Activated naive CD4-positive, alpha-beta T cell treated with anti-CD3 and anti-CD28 coated beads, Interleukin-2, amount 50 U/mL, for 72 hours (primary cell): ENCODE results near the gene SLC9A5. TPM values are rescaled to one million over a fixed set of nuclear protein-coding genes. Genes with fewer than 3 reads are reported as not detected.

Experiments
- ATAC-seq, 2 donors: fragments of 150-1000 bp; cut with Tn5 transposase; 2 replicates each; pipeline ENCODE4 v1.10.0; 2021; ENCODE audit warnings: mild to moderate bottlenecking in 2 of 2, moderate library complexity in 2 of 2
- DNase-seq, 2 donors: peaks; one replicate each; pipeline ENCODE4 v3.0.0; 2021 to 2022; ENCODE audit warnings: low spot score in 2 of 2
- H3K27ac Mint-ChIP-seq, 2 donors: one replicate each; pipeline ENCODE4 v1.8.0; 2022; ENCODE audit warnings: mild to moderate bottlenecking in 2 of 2, mixed read lengths in 2 of 2
- H3K36me3 Mint-ChIP-seq, 2 donors: one replicate each; pipeline ENCODE4 v1.8.0; 2022; ENCODE audit warnings: mixed read lengths in 2 of 2
- H3K9me3 Mint-ChIP-seq, 2 donors: one replicate each; pipeline ENCODE4 v1.8.0; 2022; ENCODE audit warnings: mixed read lengths in 2 of 2
- total RNA-seq, 2 donors: library from RNA; stranded (reverse); gene quantifications; one replicate each; pipeline ENCODE4 v1.2.3, GENCODE V29; 2022

SLC9A5 gene
- total RNA-seq, 2 donors from 2014 or later: 8.3 to 13.6 TPM

DNA sequence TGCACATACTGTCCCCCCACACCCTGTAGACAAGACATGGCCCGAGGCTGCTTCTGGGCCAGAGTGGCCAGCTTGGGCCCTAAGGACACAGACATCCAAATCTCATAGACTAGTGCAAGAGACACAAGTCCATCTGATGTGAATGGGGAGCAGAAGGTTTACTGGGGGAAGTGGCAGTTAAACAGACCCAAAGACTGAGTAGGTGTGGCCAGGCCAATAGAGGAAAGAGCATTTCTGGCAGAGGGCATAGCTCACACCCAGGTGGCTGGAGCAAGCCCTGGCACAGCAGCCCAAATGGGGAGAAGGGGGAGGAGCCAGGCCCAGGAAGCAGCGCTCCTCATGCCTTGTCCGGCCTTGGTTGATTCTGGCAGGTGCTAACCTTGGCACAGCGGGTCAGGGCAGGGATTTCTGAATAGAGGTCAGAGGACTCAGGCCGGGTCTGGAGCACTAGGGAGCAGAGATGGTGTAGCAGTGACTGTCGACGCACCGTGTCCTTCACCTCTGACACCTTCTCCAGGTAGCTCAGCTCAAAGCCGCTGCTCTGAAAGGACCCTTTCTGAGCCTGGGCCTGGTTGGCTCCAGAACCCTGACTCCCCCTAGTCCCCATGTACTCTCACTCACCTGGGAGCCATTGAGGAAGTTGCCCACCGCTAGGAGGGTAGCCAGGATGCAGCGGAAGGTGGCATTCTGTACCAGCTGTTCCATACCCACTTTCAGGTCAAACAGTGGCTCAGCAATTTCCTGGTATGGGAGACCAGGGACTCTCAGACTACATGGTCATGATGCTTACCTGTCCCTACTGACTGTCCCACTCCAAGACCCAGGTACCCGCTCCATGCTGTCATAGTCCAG is 17.7 kb upstream of the SLC9A5 start:
- Mint-ChIP-seq H3K27ac (peak overlapping the region; percentile 57 to 81), H3K9me3 (no peaks in the 10 kb centered on the region), H3K36me3 (peaks cover 17 to 40% of the 10 kb centered on the region in 2 donors)
- no peak for ATAC-seq
- DNase-seq: no peak

DNA sequence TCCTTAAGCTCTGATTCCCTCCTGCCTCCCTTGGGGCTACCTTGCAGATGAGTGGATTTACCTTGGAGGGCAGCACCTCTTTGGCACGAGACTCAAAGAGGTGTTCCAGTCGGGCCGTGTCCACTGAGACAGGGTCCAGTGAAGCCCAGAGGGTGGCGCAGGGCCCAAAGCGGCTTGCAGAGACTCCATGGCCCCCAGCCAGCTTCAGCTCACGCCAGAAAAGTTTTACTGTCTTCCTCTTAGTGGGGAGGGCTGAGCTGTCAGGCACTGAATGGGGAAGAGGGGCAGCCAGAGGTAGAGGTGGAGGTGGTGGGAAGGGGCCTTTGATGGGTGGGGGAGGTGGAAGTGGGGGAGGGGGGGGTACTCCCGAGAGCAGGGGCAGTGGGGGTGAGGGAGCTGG is 15.2 kb upstream of the SLC9A5 start:
- no peak for DNase-seq
- no peak overlapping the region for H3K27ac Mint-ChIP-seq
- ATAC-seq: no peak
- H3K9me3 Mint-ChIP-seq: no peaks in the 10 kb centered on the region
- H3K36me3 Mint-ChIP-seq: peaks cover 19 to 40% of the 10 kb centered on the region in 2 donors

DNA sequence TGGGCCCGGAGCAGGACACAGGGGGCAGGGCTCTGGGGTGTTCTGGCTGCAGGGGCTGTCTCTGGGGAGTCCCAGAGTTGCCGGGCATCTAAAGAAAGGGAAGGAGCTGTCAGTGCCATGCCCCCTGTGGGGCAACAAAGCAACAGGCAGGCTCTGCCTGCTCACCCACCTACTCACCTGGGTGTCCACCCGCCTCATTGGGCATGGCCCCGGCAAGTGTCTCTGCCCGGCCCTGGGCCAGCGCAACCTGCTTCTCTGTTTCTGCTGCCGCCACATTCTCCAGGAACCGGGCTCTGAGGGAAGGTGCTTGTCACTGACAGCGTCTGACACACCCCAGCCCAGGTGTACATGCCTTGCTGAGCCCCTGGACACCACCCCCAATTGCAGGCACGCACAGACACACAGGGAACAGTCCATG is 14.6 kb upstream of the SLC9A5 start:
- DNase-seq (no peak), ATAC-seq (no peak)
- Mint-ChIP-seq H3K36me3 (peaks cover 19 to 35% of the 10 kb centered on the region in 2 donors), H3K27ac (peak overlapping the region in 1 of 2 donors; percentile 60), H3K9me3 (no peaks in the 10 kb centered on the region)

DNA sequence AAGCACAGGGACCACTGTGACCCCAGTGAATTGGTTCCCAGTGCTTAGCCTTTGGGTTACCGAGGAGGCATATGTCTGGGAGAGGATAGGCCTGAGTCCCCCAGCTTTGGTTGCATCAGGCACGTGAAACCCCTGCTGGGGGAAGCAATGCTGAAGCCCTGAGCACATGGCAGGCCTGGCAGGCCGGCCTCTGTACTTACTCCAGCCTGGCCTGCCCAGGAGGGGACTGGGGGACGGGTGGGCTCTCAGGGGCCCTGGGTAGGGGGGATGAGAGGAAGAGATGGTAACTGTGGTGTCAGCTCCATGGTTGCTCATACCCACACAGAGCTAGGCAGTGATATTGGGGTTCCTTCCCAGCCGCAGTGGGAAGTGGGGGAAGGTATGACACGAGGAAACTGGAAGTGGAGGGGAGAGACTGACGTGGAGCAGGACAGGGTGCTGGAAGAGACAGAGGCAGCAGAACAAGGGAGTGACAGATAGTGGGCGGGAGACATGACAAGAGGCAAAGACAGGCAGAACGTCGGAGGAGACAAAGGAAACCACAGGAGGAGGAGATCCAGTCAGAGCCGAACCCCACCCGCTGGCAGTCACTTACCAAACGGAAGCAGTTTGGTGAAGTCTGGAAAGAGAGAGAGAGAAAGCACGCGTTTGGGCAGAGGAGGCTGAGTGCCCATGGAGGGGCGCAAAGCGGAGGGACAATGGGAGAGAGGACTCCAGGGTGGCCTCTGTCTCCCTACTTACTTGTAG is 12.8 kb upstream of the SLC9A5 start:
- ATAC-seq (peak in 1 of 2 donors; percentile 15), DNase-seq (no peak)
- peak overlapping the region; percentile 24 to 77 for H3K27ac Mint-ChIP-seq
- no peaks in the 10 kb centered on the region for H3K9me3 Mint-ChIP-seq
- peaks cover 19 to 29% of the 10 kb centered on the region in 2 donors for H3K36me3 Mint-ChIP-seq

DNA sequence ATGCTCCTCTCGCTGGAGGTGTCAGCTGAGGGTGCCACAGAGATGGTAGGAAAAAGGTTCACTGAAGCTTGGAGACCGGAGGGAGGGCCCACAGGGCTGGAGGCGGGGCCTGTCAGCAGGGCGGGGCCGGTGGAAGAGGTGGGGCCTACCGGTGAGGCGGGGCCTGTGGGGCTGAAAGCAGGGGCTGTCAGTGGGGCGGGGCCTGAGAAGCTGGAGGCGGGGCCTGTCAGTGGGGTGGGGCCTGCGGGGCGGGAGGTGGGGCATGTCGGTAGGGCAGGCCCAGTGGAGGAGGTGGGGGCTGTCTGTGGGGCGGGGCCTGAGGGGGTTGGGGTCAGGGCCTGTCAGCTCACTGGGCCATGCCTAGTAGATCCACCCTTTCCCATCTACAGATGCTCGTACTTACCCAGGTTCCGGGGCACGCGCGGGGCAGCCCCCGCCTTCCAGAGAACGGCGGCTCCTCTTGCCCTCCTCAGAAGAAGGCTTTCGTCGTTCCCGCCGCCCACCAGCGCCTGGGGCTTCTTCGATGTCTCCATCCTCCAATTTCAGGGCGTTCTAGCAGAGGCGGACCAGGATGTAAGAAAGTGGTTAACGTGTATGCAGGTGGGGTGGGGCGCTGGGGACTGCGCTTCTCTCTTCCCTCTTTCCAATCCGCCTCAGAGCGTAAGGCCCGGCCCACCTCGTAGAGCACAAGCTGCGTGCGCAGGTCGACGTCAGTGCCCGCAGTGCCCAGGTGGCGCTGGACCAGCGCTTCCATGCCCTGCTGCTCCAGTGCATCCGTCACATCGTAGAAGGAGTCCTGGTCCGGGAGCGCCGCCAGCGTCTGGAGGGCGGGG is 12.0 kb upstream of the SLC9A5 start:
- Mint-ChIP-seq H3K36me3 (peaks cover 19 to 29% of the 10 kb centered on the region in 2 donors), H3K9me3 (no peaks in the 10 kb centered on the region), H3K27ac (peak overlapping the region; percentile 24 to 77)
- ATAC-seq (peak; percentile 58 to 92), DNase-seq (peak in 1 of 2 donors; percentile 94)

DNA sequence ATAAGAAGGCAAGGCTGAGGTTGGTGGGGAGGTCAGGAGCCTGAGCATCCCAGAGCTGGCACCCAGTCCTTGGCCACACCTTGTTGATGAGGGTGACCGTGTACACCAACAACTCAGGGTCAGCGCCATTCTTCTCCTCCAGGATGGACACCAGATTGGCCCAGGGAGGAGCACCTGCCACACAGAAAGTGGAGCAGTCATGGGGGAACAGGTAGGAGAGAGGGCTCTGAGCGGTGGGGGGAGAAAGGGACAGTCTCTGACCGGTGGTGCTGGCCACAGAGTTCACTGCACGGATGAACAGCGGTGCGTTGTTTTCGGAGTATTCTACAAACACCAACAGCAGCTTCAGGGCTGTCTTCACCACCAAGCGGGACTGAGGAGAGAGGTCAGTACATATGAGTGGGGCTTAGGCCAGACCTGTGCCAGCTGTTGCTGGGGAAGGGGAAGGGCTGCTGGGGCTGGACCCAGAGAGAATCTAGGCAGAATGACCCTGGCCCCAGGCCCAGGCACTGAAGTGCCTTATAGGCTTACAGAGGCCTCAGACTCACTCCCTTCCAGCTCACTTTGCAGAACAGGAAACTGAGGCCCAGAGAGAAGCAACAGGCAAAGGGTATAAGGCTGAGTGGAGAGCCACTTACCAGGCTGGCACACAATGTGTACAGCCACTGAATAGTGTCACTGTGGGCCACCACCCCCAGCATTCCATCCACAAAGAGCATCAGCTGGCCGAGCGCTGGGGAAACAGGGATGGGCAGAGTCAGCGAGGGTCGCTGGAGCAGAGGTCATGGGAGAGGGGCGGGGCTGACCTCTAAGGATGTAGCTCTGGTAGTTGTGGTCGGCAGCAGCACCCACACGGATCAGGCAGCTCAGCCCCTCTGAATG is 11.1 kb upstream of the SLC9A5 start:
- Mint-ChIP-seq H3K27ac (peak overlapping the region in 1 of 2 donors; percentile 77), H3K36me3 (peaks cover 19 to 29% of the 10 kb centered on the region in 2 donors), H3K9me3 (no peaks in the 10 kb centered on the region)
- DNase-seq (no peak), ATAC-seq (no peak)

DNA sequence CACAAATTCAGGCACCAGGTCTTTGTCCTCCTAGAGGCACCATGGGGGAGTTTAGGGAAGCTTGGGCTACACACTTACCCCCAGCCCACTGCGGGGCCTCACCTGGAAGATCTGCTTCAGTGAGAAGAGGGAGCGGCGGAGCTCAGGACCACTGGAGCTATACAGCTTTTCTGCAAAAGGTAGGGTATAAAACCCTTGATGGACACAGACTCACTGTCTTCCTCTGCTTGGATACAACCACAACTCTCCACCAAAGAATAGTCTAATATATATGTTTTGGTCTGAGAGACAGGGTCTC is 10.6 kb upstream of the SLC9A5 start:
- H3K36me3 Mint-ChIP-seq: peaks cover 19 to 28% of the 10 kb centered on the region in 2 donors
- ATAC-seq: no peak
- no peak for DNase-seq
- H3K9me3 Mint-ChIP-seq: no peaks in the 10 kb centered on the region
- no peak overlapping the region for H3K27ac Mint-ChIP-seq

DNA sequence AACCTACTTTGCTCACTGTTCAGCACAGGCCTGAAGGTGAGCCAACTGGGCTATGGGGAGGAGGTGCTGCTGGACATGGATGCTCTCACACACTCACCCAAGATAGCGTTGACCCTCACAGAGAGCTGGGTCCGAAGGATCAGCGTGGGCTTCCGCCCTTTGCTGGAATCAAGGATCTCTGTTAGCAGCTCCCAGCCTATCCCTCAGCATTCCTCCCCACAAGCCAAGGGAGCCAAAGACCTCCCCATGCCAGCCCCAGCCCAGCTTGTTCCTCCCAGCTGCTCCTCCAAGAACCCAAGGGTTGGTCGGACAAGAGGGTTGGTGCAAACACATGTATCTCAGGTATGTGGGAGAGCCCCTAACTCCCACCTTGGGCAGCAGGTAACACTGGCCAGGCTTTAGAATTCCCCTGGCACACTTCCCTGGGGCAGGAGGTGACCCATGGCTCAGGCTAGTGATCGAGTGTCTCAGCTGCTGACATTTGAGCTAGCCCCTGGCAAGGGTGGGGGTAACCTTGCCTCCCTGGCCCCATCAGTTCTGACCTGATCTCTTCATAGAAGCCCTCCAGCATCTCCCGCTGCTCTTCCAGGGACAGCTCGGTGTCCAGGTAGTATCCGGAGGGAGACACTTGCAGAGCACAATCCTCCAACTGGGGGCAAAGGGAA is 9.8 kb upstream of the SLC9A5 start:
- no peak for DNase-seq
- ATAC-seq: no peak
- Mint-ChIP-seq H3K27ac (no peak overlapping the region), H3K9me3 (no peaks in the 10 kb centered on the region), H3K36me3 (peaks cover 19 to 23% of the 10 kb centered on the region in 2 donors)

DNA sequence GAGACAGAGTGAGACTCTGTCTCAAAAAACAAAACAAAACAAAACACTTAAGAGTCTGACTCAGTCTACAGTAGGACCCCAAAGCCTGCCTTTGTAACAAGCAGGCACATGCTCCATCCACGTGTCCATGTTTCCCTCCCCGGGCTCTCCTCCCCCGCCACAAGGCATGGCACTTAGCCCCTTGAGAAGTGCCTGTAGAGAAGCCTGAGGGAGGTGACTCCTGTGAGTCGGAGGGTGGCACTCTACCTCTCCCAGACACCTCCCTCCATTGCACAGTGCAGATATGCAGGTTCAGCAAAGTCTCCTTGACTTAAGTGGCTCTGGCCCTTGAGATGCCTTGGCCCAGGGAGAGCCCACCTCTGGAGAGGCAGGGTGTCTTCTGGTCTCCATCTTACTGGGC is 8.3 kb upstream of the SLC9A5 start:
- DNase-seq: no peak
- ATAC-seq: no peak
- Mint-ChIP-seq H3K27ac (peak overlapping the region in 1 of 2 donors; percentile 60), H3K36me3 (peaks cover 19 to 23% of the 10 kb centered on the region in 2 donors), H3K9me3 (no peaks in the 10 kb centered on the region)

DNA sequence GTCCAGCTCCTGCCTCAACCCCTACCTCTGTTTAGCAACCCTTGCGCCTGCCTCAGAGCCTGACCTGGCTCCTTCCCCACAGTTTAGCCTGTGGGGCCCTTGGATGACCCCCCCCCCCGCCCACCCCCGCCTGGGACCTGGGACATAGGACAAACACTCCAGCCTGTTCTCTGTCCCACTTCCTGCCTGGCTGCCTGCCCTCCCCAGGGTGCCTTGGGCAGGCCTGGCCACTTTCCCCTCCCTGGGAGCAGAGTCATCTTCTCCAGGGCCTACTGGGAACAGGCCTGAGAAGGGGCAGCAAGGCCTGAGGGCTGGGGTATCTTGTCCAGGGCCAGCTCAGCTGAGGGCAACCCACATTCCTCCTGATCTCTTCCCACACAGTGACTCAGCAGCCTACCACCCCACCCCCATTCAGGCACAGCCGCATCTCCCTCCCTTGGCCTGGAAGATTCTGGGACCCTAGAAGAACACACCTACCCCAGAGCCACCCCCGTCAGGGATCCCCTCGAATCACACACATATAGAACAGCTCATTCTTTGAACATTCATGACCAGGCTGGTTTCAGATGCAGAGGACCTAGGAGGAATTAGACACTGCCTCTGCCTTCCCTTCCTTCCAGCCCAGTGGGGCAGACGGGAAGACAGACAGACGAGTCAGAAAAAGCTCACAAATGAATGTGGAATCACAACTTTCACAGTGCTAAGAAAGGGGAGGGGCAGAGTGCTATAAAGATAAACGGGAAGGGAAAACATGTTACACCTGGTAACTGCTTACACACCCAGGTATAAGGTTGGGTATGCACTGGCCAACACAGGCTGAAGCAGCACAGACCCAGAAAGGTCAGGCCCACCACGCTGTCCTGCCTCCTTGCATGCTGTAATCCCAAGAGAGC is 7.5 kb upstream of the SLC9A5 start:
- Mint-ChIP-seq H3K9me3 (no peaks in the 10 kb centered on the region), H3K36me3 (peaks cover 15 to 18% of the 10 kb centered on the region in 2 donors), H3K27ac (peak overlapping the region; percentile 47 to 85)
- DNase-seq (no peak), ATAC-seq (no peak)

DNA sequence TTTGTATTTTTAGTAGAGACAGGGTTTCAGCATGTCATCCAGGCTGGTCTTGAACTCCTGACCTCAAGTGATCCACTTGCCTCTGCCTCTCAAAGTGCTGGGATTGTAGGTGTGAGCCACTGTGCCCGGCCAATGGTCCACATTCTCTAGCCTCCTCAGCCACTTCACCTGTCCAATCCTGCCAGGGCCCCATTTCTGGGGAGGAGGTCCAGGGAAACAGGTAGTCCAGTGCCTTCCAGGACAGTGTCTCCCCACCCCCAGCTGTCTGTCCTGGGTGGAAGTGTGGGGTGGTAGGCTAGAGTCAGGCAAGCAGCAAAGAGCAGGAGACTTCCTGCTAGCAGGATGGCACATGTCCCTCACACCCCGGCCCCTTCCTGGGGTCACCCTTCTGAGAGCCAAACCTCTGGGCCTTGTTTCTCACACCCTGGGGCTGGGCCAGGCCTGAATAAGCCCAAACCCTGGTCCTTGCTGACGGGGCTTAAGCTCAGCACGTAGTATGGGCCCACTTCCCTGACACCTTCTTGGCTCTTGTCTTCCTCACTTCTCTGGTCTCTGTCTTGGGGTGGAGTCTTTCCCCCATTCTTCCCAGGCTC is 6.5 kb upstream of the SLC9A5 start:
- H3K27ac Mint-ChIP-seq: peak overlapping the region in 1 of 2 donors; percentile 93
- no peaks in the 10 kb centered on the region for H3K9me3 Mint-ChIP-seq
- no peak for ATAC-seq
- no peak for DNase-seq
- peaks cover 8% of the 10 kb centered on the region in 2 donors for H3K36me3 Mint-ChIP-seq

DNA sequence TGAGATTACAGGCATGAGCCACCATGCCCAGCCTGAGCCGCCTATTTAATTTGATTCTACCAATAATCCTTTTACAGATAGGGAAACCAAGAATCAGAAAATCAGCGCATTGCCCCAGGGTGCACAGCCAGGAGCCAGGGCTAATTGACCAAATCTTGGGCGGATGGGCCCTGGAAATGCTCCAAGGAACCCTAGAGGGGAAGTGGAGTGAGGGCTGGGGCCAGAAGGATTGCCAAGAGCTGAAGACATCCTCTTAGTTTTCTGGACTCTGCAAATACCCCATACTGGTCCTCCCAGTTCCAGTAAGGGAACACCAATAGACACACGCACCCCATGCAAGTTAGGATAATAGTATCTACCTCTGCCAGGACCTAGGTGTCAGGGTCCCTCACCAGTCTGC is 5.3 kb upstream of the SLC9A5 start:
- ATAC-seq: no peak
- Mint-ChIP-seq H3K36me3 (peaks cover 5 to 7% of the 10 kb centered on the region in 2 donors), H3K9me3 (no peaks in the 10 kb centered on the region), H3K27ac (peak overlapping the region in 1 of 2 donors; percentile 80)
- no peak for DNase-seq

DNA sequence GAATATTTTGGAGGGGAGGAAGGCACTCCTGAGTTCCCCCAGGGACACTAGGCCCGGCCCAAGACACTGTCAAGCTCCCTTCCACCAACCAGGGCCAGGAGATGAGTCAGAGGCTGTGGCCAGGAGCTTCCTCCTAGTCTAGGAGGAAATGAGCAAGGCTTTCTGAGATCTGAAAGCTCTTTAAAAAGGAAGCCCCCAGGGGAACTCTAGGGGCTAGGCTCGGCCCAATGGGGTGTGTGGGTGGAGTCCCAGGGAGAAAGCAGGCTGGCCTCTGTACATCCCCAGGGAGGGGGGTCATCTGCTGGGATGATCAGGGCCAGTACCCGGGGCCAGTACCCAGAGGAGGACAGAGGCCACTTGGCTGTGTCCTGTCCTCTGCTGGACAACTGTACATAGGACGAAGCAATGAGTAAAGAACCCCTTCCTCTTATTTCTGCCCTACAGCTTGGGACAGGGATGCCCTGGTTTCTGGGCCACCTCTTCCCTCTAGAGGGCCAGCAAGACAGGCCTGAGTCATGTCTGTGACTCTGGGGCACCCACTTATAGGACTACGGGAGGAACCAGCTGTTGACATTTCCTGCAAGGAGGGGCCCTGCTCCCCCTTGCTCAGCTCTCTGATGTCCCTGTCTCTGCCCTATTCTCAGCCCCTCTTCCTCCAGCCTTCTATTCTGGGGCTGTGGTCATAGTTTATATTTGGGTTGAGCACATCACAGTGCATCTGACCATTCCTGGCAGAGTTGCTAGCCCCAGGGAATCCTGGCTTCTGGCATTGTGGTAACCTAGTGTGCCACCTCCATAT is 4.2 kb upstream of the SLC9A5 start:
- Mint-ChIP-seq H3K27ac (peak overlapping the region; percentile 80 to 97), H3K9me3 (no peaks in the 10 kb centered on the region), H3K36me3 (peaks cover 5 to 7% of the 10 kb centered on the region in 2 donors)
- ATAC-seq: peak; percentile 72 to 73
- peak; percentile 73 to 91 for DNase-seq

DNA sequence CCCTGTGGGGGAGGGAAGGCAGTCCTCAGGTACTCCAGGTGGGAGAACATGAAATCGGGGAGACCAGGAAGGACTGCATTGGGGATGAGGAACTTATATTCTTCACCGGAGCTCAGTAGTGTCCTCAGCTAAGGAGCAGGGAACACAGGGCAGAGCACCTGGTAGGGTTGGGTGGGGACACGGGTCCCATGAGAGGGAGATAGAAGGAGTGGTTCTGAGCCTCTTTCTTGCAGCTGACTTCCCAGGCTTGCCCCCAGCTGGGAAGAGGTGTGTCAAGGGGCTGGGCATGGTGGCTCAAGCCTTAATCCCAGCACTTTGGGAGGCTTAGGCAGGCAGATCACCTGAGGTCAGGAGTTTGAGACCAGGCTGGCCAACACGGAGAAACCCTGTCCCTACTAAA is 3.6 kb upstream of the SLC9A5 start:
- no peak for DNase-seq
- Mint-ChIP-seq H3K27ac (peak overlapping the region; percentile 80 to 90), H3K9me3 (no peaks in the 10 kb centered on the region), H3K36me3 (peaks cover 5 to 7% of the 10 kb centered on the region in 2 donors)
- ATAC-seq: no peak
